Activated CD8-positive, alpha-beta T cell treated with anti-CD3 and anti-CD28 coated beads for 36 hours (primary cell): ENCODE results near the gene CNTNAP4. TPM values are rescaled to one million over a fixed set of nuclear protein-coding genes. Genes with fewer than 3 reads are reported as not detected.

Source experiments
- ATAC-seq: fragments of 200-7000 bp; cut with Tn5 transposase; one replicate; pipeline ENCODE4 v1.10.0; 2021; ENCODE audit warnings: mild to moderate bottlenecking, moderate library complexity
- CTCF ChIA-PET: fragments of 350-600 bp; sonication (Branson Sonifier 250); formaldehyde crosslinking; loops from one replicate; lab custom pipeline; 2021; ENCODE audit warnings: antibody characterized with exemption; lab: Charles Lee
- POLR2A ChIA-PET: fragments of 350-600 bp; sonication (Branson Sonifier 250); formaldehyde crosslinking; loops from one replicate; lab custom pipeline; 2021; ENCODE audit warnings: antibody characterized with exemption; lab: Charles Lee
- DNase-seq: peaks from one replicate; pipeline ENCODE4 v3.0.0-alpha.2; 2020
- H3K27ac Mint-ChIP-seq: one replicate; pipeline ENCODE4 v1.8.0; 2021; ENCODE audit warnings: mild to moderate bottlenecking, mixed read lengths
- H3K27me3 Mint-ChIP-seq: one replicate; pipeline ENCODE4 v1.8.0; 2021; ENCODE audit warnings: mixed read lengths
- H3K36me3 Mint-ChIP-seq: one replicate; pipeline ENCODE4 v1.8.0; 2021; ENCODE audit warnings: low read depth, mixed read lengths
- H3K4me1 Mint-ChIP-seq: one replicate; pipeline ENCODE4 v1.8.0; 2021; ENCODE audit warnings: low read depth, mixed read lengths
- H3K4me3 Mint-ChIP-seq: one replicate; pipeline ENCODE4 v1.8.0; 2021; ENCODE audit warnings: mild to moderate bottlenecking, moderate library complexity, mixed read lengths
- H3K9me3 Mint-ChIP-seq: one replicate; pipeline ENCODE4 v1.8.0; 2021; ENCODE audit warnings: mixed read lengths
- CTCF ChIP-seq: fragments of 200-600 bp; IDR thresholded peaks from one replicate; pipeline ENCODE4 v1.8.0; 2022; ENCODE audit warnings: antibody characterized with exemption, mild to moderate bottlenecking
- intact Hi-C: fragments of 100-400 bp; cut with micrococcal nuclease; formaldehyde crosslinking; loops from one replicate; pipeline ENCODE4 v1.10.0; 2022
- total RNA-seq, 2 experiments: library from RNA; stranded (reverse); gene quantifications; one replicate each; pipeline ENCODE4 v1.2.3, GENCODE V29; 2021

CNTNAP4 gene
- total RNA-seq, 2 experiments from 2014 or later = not detected

GRCh38 chr16:76579277-76579922 lies 302.2 kb downstream of the CNTNAP4 start:
- H3K4me1 Mint-ChIP-seq = no peaks in the 10 kb centered on the region
- peaks cover 6% of the 10 kb centered on the region for H3K9me3 Mint-ChIP-seq

GRCh38 chr16:76583466-76583865 lies 306.3 kb downstream of the CNTNAP4 start:
- Mint-ChIP-seq H3K4me1 (no peaks in the 10 kb centered on the region), H3K36me3 (no peaks in the 10 kb centered on the region), H3K9me3 (peaks cover 6% of the 10 kb centered on the region), H3K27me3 (no peaks in the 10 kb centered on the region), H3K4me3 (no peak overlapping the region), H3K27ac (no peak overlapping the region)
- ChIA-PET CTCF (no interaction called here), POLR2A (no interaction called here)
- intact Hi-C loops = no loop called here
- ATAC-seq = no peak
- DNase-seq = no peak
- no peak for TF ChIP-seq CTCF

More at GRCh38 chr16:76579277-76579922, 302.2 kb downstream of the CNTNAP4 start:
- CTCF ChIA-PET = no interaction called here
- POLR2A ChIA-PET = no interaction called here
- no peak for DNase-seq
- no peak overlapping the region for H3K27ac Mint-ChIP-seq
- intact Hi-C loops = no loop called here
- no peak for TF ChIP-seq CTCF
- no peaks in the 10 kb centered on the region for H3K36me3 Mint-ChIP-seq
- ATAC-seq = no peak
- no peak overlapping the region for H3K4me3 Mint-ChIP-seq
- H3K27me3 Mint-ChIP-seq = no peaks in the 10 kb centered on the region

- peaks cover 6% of the 10 kb centered on the region for H3K9me3 Mint-ChIP-seq
- no peaks in the 10 kb centered on the region for H3K4me1 Mint-ChIP-seq
- ATAC-seq (no peak), DNase-seq (no peak)
- H3K36me3 Mint-ChIP-seq = no peaks in the 10 kb centered on the region
- TF ChIP-seq CTCF = no peak
- no peak overlapping the region for H3K4me3 Mint-ChIP-seq
- CTCF ChIA-PET = no interaction called here
- POLR2A ChIA-PET = no interaction called here
- no peak overlapping the region for H3K27ac Mint-ChIP-seq
- intact Hi-C loops = no loop called here
- H3K27me3 Mint-ChIP-seq = no peaks in the 10 kb centered on the region
These were observed 306.7 kb downstream of the CNTNAP4 start for GRCh38 chr16:76583945-76584344.

- H3K9me3 Mint-ChIP-seq = no peaks in the 10 kb centered on the region
- no peaks in the 10 kb centered on the region for H3K27me3 Mint-ChIP-seq
- H3K36me3 Mint-ChIP-seq = no peaks in the 10 kb centered on the region
- no peak for DNase-seq
- CTCF ChIA-PET = no interaction called here
- intact Hi-C loops = no loop called here
- ATAC-seq = no peak
- POLR2A ChIA-PET = no interaction called here
- H3K4me1 Mint-ChIP-seq = no peaks in the 10 kb centered on the region
- no peak overlapping the region for H3K4me3 Mint-ChIP-seq
- no peak overlapping the region for H3K27ac Mint-ChIP-seq
- no peak for TF ChIP-seq CTCF
These were observed 321.3 kb downstream of the CNTNAP4 start for GRCh38 chr16:76598498-76598897.

GRCh38 chr16:76607317-76607716 lies 330.1 kb downstream of the CNTNAP4 start:
- H3K9me3 Mint-ChIP-seq = peaks cover 3% of the 10 kb centered on the region
- no peak for ATAC-seq
- H3K4me1 Mint-ChIP-seq = no peaks in the 10 kb centered on the region
- intact Hi-C loops = no loop called here
- CTCF ChIA-PET = no interaction called here
- TF ChIP-seq CTCF = no peak
- POLR2A ChIA-PET = no interaction called here
- H3K4me3 Mint-ChIP-seq = no peak overlapping the region
- no peak overlapping the region for H3K27ac Mint-ChIP-seq
- H3K36me3 Mint-ChIP-seq = no peaks in the 10 kb centered on the region
- DNase-seq = no peak
- H3K27me3 Mint-ChIP-seq = no peaks in the 10 kb centered on the region
